Fibroblast of the conjunctiva (primary cell): ENCODE measurements around the gene ACSL1.
"Not testable (repeated sequence)": the region's sequence is repeated elsewhere in the genome, so short reads cannot be mapped to it uniquely, and the experiment has no call there.

Experiments
- DNase-seq: peaks from one replicate; pipeline ENCODE4 v3.0.0-alpha.2; 2010; ENCODE audit warnings: low read depth

The ACSL1 gene

DNA sequence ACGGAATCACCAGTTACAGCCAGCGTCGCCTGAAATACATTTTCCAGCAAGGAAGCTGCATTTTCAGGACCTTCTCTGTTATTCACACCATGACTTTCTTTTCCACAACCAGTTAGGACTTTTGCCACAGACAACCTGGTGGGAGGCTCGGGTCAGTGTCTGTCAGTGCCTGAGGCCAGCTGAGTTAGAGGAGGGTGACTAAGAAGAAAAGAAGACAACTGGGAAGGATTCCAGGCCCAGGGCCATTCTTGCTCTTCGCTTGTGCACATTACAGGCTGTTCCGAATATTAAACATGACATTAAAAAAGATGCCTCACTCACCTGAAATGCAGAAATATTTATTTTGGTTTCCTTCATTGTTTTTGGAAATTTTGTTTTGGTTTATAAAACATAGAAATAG lies 70.5 kb downstream of the ACSL1 start:
- DNase-seq, result no peak

DNA sequence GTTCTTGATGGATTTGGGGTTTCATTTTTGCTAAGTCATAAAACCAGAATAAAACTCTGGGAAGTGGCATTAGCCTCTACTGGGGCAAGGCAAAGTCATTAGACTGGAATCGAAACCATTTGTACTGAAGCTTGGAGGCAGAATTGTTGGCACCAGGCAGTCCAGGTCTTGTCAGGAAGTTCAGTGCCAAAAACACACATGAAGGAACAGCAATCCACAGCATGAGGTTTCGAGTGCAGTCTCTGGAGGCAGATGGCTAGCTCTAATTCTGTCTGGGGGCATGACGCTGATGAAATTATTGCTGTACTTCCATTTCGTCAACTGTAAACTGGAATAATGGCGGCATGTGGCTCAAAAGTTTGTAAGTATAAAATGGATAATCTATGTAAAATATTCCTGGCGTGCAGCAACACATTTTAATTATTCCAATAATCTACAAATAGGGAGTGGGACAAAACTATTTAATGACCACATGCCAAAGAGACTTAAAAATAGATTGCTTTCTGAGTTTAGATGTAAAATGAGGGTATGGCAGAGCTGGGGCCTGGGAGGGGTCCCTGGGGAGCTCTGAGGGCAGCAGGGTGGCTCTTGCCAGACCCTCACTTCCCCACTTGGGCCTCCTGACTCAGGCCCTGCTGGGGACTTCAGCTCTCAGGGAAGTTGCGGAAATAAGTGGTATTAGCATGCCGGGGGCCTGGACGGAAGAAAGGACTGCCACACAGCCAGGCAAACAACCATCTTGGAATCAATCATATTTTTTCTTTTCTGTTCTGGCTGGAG lies 73.1 kb downstream of the ACSL1 start:
- DNase-seq, result no peak

DNA sequence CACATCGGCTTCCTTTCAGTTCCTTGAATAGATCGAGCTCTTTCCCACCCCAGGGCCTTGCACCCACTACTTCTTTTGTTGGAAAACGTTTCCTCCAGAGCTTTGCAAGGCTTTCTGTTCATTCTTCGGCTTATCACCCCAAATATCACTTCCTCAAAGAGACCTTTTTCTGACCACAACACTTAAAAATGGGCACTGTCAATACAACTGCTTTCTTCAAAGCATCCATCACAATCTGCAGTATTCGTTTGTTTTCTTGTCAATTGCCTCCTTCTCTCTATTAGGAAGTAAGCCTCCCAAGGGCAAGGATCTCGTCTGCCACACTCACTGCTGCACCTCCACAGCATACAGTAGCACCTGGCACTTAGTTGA lies 74.2 kb downstream of the ACSL1 start:
- no peak for DNase-seq

DNA sequence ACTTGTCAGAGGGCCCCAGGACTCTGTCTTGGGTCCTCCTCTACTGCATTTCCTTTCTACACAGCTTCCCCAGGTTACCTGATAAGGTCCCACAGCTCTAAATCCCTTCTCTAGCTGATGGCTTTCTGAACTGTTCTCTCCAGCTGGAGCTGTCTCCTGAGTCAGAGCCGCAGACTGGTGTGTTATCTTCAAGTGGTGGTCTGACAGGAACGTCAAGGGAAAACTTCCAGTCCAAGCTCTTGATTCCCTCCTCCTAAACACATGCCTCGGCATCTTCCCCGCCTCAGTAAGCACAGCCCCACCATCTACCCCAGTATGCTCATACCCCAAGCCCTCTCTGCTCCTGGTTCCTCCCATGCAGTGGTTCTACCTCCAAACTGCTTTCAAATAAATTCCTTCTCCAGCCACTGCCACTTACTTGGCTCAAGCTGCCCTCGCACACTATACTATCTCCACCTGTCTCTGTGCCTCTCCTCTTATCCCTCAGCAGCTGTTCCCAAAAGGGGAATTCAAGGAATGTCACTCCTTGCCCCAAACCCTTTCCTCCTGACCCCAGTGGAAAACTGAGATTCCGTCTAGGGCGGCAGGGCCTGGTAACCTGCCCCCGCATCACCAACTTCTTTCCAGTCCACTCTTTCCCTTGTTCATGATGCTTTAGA lies 74.7 kb downstream of the ACSL1 start:
- no peak for DNase-seq

DNA sequence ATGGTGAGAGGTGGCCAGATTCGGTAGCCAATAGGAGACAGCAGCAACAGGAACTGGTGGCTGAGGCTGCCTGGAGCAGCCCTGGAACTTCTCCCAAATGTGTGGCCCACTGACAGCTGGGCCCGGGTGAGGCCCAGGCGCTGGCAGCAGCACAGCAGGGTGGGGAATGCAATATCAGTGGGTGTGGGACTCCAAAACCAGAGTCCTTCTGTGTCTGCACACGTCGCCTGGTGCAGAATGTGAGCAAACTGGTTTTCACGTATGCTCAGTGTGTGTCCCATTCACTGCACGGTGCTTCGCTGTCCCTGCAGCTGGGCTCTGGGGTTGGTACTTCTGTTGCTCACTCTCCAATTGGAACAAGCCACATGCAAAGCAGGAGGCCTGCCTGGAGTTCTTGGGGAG lies 77.5 kb downstream of the ACSL1 start:
- no peak for DNase-seq

DNA sequence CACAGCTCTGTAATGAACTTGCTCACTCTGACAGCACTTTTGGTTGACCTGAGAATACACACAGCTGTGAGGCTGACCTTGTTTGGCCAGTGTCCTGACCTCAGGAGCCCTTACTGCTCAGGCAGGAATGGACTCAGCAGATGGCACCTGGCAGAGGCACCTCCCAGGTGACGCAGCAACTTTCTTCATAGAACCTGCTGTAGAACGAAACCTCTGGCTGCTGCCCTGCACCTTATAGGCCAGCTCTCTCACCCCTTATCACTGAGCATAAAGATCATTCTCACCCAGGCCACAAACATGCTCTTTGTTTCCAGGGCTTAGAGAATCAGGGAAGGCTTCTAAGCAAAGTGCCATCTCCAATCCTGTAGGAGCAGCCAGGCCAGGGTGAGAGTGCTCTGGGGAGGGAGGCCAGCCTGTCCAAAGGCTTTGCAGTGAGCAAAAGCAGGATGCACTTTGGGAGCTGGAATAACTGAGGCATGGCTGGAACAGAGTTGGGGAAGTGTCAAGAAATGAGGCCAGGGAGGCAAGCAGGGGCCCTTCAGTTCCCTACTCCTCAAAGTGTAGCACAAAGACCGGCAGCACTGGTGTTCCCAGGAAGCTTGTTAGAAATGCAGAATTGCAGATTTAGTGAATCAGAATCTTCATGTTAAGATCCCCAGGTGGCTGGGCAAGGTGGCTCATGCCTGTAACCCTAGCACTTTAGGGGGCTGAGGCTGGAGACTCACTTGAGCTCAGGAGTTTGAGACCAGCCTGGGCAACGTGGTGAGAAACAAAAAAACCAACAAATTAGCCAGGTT lies 78.5 kb downstream of the ACSL1 start:
- DNase-seq, result no peak

DNA sequence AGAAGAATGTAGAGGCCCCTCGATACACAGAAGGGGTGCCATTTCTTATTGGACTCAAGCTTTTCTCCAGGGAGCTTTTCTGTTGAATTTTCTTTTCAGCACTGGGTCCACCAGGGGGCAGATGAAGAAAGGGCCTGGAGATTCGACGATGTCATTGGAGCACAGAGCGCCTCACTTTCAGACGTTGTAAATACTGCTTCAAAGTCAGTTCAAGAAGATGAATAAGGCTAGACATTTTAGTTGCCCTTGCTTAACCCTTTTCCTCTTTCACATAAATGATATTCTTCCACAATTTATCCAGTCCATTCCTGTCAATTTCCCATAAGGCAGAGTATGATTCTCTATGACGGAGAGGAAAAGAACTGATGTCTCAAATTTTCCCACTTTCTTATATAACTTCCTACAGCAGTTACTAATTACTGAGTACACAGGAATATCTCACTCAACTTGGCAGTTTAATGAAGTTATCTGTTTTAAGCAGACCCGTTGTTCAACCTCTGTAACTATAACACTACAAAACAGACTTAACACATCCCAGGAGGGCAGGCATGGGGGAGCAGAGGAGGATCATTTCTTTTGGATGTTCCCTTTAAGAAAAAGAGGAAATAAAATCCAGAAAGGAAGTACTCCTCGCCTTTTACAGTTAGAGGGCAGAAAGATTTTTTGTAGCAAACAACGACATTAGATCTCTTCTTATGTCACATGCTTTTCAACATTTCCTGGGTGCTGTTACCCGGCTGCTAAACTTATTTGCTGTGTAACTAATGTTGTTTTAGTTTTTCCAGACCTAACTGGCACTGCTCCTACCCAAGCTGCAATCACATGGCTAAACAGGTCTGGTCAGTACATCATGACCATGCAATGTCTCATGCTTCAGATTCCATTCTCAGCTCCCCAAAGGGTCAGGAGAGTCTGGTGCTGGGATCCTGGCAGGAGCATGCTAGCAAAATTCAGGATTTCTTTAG lies 79.7 kb downstream of the ACSL1 start:
- DNase-seq, result peak; percentile 84

DNA sequence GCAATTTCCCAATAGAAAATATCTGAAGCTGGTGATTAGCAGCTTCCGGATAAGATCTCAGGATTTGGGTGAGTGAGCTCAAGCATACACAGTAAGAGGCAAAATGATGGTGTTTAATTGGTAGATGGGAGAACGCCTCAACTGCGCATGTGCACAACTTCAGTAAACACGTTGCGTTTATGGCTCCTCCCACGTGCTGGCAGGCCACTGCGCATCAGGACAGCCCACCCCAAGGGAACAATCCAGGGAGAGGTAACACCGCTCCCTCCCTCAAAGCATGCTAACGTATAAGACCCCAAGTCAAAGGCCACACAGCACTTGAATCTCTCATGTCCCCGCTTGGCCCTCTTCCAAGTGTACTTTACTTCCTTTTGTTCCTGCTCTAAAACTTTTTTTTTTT lies 81.5 kb downstream of the ACSL1 start:
- DNase-seq, result no peak

DNA sequence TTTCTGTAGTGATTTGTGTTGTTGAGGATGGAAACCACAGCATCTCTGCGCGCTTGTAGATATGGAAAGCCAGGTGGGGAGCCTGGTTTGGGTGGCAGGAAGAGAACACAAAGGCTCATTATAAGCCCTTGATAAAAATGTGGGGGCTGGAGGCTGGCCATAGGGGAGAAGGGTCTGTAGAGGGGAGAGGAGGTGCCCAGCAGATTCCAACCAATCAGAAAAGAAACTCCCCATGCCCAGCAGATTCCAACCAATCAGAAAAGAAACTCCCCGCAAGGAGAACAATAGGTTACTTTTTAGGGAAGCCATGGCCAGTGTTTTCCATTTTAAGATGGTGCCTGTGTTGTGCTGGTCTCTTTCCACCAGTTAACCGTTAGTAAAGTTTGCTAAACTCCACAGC lies 82.1 kb downstream of the ACSL1 start:
- DNase-seq, result no peak

DNA sequence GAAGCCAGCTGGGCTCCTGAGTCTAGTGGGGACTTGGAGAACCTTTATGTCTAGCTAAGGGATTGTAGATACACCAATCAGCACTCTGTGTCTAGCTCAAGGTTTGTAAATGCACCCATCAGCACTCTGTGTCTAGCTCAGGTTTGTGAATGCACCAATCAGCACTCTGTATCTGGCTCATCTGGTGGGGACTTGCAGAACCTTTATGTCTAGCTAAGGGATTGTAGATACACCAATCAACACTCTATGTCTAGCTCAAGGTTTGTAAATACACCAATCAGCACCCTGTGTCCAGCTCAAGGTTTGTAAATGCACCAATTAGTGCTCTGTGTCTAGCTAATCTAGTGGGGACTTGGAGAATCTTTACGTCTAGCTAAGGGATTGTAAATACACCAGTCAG lies 84.1 kb downstream of the ACSL1 start:
- not testable (repeated sequence) for DNase-seq

DNA sequence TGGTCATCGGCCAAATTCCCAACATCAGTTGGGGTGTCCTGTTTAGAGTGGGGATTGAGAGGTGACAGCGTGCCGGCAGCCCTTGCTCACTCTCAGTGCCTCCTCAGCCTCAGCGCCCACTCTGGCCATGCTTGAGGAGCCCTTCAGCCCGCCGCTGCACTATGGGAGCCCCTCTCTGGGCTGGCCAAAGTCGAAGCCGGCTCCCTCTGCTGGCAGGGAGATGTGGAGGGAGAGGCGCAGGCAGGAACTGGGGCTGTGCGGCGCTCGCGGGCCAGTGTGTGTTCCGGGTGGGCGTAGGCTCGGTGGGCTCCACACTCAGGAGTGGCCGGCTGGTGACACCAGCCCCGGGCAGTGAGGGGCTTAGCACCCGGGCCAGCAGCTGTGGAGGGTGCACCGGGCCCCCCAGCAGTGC lies 84.8 kb downstream of the ACSL1 start:
- no peak for DNase-seq

DNA sequence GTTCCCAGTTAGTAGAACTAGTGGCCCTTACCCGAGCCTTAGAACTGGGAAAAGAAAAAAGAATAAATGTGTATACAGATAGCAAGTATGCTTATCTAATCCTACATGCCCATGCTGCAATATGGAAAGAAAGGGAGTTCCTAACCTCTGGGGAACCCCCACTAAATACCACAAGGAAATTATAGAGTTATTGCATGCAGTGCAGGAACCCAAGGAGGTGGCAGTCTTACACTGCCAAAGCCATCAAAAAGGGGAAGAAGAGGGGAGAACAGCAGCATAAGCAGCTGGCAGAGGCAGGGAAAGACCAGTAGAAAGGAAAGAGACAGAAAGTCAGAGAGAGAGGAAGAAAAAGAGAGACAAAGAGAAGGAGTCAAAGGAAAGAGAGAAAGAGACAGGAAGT lies 86.2 kb downstream of the ACSL1 start:
- not testable (repeated sequence) for DNase-seq

DNA sequence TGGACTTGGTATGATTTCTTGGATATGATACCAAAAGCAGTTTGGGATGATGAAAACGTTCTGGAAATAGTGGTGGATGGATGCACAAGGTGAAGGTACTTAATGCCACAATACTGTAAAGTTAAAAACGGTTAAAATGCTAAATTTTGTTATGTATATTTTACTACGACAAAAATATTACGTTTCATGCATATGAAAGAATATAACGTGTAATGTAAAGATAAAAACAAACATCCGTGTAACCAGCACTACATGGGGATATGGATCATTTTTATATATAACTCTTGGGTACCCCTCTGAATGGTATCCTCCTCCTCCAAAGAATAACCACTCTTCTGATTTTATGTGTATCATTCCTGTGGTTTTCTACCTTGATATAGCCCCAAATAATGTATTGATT lies 91.0 kb downstream of the ACSL1 start:
- no peak for DNase-seq

DNA sequence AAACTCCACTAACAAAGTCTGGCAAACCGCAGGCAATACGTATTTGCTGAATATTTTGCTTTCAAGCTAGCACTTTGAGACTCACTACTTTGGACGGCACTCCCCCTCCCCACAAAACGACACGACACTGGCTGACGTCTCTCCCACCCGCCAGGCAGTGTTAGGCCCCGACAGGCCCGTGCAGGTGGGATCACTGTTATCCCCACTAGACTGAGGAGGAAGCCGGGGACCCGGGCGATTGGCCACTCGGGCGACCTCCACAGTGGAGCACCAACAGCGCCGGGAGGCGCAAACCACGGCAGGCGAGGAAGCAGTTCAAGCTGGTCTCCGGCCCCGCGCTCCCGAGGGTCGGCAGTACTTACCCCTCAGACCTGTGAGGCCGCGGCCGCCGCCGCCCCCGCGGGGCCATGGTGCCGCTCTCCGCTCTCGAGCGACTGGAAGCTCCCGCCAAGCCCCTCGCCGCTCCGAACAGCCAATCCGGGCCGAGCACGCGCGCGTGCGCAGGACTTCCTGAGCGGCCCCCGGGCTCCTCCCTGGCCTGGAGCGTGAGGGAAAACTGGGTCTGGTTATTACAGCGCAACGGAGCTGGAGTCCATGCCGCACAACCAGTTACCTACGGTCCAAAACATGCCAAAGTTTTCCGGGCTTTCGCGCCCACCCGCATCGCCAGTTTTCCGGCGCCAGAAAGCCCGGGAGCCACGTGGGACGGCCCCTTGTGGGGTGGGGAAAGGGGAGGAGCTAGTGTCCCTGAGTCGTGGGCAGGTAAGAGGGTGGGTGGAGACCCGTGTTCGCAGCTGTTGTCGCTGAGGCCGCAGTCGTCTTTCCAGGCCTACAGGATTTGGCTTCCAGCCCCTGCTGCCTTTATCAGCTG lies 91.9 kb downstream of the ACSL1 start, which contains the start of gene CENPU:
TSS of gene CENPU (minus strand) at position 443 of the 871 bp plus-strand sequence. CDS start at position 409, 34 bp downstream.
- DNase-seq, result peak; percentile 96

DNA sequence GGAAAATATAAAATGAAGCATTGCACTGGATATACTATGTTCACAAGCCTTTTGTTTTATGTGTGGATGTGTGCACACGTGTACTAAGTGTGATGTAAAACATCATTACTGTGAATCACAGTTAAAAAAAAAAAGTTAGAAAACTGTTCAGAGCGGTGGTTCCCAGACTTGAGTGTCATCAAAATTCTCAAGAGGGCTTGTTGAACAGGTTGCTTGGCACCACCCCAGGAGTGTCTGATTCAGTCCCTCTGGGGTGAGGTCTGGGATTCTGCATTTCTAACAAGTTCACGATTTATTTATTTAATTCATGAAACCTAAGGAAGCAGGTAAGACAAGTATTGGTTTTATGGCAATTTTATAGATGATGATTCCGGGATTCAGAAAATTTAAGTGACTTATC lies 93.6 kb downstream of the ACSL1 start:
- no peak for DNase-seq

DNA sequence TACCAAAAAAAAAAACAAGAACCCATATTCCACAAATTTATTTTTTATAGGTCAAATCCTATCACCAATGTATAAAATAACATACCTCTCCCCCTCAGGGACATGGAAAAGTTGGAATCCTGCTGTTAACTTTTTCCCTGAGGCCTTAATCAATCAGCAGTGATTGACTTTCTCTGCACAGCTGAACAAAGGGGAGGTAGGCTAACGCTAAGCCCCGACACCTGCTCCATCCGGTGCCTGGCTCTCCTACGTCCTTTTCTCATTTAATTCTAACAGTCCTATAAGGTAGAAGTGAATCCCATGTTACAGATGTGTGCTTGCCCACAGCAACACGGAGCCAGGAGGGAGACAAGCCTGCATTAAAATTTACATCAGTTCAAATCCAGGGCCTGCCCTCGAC lies 94.7 kb downstream of the ACSL1 start:
- no peak for DNase-seq

DNA sequence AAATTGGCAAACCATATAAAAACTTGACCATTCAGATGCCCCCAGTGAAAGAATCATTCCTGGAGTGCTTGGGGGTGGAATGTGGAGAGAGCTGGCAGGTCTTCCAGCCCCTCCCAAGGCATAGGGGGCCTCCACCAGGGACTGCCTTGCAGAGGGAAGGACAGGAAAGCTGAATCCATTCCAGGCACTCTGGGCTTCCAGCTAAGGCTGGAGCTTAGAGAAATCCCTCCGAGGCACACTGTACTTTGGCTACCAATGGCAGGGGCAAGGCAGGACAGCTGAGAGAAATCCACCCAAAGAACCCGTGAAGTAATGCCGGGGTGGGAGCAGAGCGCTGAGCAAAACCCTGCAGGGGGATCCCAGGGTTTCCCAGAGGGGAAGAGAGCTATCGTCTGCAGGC lies 95.8 kb downstream of the ACSL1 start:
- no peak for DNase-seq

DNA sequence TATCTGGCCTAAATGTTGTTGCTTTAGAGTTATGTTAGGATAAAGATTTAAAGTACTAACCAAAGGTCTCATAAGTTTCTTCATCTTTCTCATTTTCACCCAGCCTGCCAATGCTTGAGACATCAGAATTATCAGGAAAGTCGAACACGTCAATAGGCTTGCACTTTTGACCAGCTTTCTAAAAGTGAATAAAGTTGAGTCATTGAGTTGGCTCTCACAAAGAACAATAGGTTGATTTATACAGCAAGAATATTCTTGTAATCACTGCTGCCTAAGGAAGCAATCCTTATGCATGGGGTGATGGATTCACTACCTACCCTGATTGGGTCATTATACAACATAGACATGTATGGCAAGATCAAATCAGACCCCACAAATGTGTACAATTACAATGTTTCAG lies 96.9 kb downstream of the ACSL1 start:
- no peak for DNase-seq

DNA sequence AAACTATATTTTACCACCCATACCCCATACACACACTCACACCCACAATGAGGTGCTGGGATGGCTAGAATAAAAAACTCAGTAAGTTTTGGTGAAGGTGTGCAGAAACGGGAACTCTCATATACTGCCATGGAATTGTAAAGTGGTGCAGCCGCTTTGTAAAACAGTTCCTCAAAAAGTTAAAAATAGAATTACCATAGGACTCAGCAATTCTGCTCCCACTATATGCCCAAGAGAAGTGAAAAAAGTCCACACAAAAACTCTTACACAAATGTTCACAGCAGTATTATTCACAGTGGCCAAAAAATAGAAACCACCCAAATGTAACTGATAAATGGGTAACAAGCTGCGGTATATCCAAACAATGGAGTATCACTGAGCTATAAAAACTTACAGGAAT lies 98.3 kb downstream of the ACSL1 start:
- DNase-seq, result no peak

DNA sequence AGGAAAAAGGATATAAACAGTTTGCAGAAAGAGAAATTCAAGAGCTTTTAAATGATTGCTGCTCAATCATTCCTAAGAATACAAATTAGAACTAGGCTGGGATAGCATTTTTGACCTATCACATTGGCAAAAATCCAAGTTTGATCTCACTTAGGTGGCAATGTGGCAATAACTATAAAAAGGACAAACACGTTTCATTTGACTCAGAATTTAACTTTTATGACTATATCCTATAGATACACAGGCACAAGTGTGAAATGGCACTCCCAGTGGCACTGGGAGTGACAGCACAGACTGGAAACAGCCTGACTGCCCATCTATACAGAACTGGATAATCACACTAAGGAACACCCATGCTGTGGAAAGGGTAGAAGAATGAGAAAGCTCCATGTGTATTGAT lies 103.0 kb downstream of the ACSL1 start:
- DNase-seq, result no peak

DNA sequence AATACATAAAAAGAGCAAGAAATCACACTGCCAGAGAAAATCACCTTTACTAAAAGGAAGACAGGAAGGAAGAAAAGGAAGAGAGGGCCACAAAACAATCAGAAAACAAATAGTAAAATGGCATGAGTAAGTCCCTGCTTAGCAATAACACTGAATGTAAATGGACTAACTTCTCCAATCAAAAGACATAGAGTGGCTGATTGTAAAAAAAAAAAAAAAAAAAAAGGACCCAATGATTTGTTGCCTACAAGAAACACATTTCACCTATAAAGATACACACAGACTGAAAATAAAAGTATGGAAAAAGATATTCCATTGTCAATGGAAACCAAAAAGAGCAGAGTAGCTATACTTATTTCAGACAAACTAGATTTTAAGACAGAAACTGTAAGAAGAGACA lies 104.5 kb downstream of the ACSL1 start:
- DNase-seq, result no peak
